AG04449 (cell line): ENCODE results near the gene CACNA1H.
"Not testable (repeated sequence)": the region's sequence is repeated elsewhere in the genome, so short reads cannot be mapped to it uniquely, and the experiment has no call there.

Experiments used
- CTCF ChIA-PET: fragments of 350-600 bp; formaldehyde crosslinking; extraction: SDS; loops from one replicate; lab custom pipeline; 2021; ENCODE audit warnings: antibody characterized with exemption; lab: Yijun Ruan, JAX
- POLR2A ChIA-PET: fragments of 400-600, 350-600 bp; formaldehyde crosslinking; extraction: SDS; loops from one replicate; lab custom pipeline; 2020; ENCODE audit warnings: antibody characterized with exemption, inconsistent platforms; lab: Yijun Ruan, JAX
- DNase-seq: peaks from one replicate; pipeline ENCODE4 v3.0.0-alpha.2; 2010; ENCODE audit warnings: low read depth, low spot score
- H3K4me3 ChIP-seq: 2 replicates; pipeline ENCODE4 v1.5.1; 2011; ENCODE audit warnings: low read depth, mild to moderate bottlenecking, control low read depth, low read length
- CTCF ChIP-seq: IDR thresholded peaks from one replicate; pipeline ENCODE4 v1.5.1; 2011; ENCODE audit warnings: mild to moderate bottlenecking, moderate library complexity, low read length, control low read depth, inconsistent platforms; ENCODE audit not compliant: insufficient read depth; ENCODE audit errors: missing control alignments

CACNA1H gene

GRCh38 chr16:1254821-1255220 lies 101.9 kb downstream of the CACNA1H start:
- CTCF ChIA-PET, POLR2A ChIA-PET, DNase-seq, H3K4me3 ChIP-seq: not testable (repeated sequence)

- POLR2A ChIA-PET, DNase-seq, H3K4me3 ChIP-seq, CTCF ChIA-PET: not testable (repeated sequence)
Measured at GRCh38 chr16:1255276-1256122, 102.6 kb downstream of the CACNA1H start, which contains the start of gene TPSD1. TSS of gene TPSD1 (plus strand) at chr16:1256069. CDS start at chr16:1256281, 212 bp downstream.

- H3K4me3 ChIP-seq, DNase-seq, POLR2A ChIA-PET, CTCF ChIA-PET: not testable (repeated sequence)
Measured at GRCh38 chr16:1256296-1256873, 103.5 kb downstream of the CACNA1H start.

GRCh38 chr16:1256874-1257322 lies 104.0 kb downstream of the CACNA1H start:
- no peak overlapping the region for H3K4me3 ChIP-seq
- CTCF ChIA-PET: interaction anchor here (1.1 kb wide), 1 partner anchor 18 kb away, joined by 3 read pairs; no protein-coding TSS in a partner anchor
- TF ChIP-seq CTCF: no peak
- no peak for DNase-seq
- POLR2A ChIA-PET: no interaction called here

GRCh38 chr16:1257561-1258224 lies 104.8 kb downstream of the CACNA1H start:
- ChIA-PET POLR2A (no interaction called here), CTCF (interaction anchor here (1.1 kb wide), 1 partner anchor 19 kb away, joined by 3 read pairs; no protein-coding TSS in a partner anchor)
- no peak overlapping the region for H3K4me3 ChIP-seq
- no peak for DNase-seq
- no peak for TF ChIP-seq CTCF

- DNase-seq: no peak
- no peak for TF ChIP-seq CTCF
- ChIA-PET POLR2A (no interaction called here), CTCF (interaction anchor here (1.1 kb wide), 1 partner anchor 20 kb away, joined by 3 read pairs; no protein-coding TSS in a partner anchor)
- no peak overlapping the region for H3K4me3 ChIP-seq
Measured at GRCh38 chr16:1258225-1258600, 105.3 kb downstream of the CACNA1H start.

GRCh38 chr16:1258906-1259759 lies 106.2 kb downstream of the CACNA1H start:
- H3K4me3 ChIP-seq: no peak overlapping the region
- CTCF ChIA-PET: no interaction called here
- no peak for TF ChIP-seq CTCF
- DNase-seq: no peak
- POLR2A ChIA-PET: no interaction called here
